GM21526 (cell line): Measurements from ENCODE around the gene NATD1.
"Not testable (repeated sequence)": the region's sequence is repeated elsewhere in the genome, so short reads cannot be mapped to it uniquely, and the experiment has no call there.

ENCODE experiments used
- ATAC-seq: cut with Tn5 transposase; IDR thresholded peaks from one replicate; pipeline ENCODE4 v1.9.1; 2021; ENCODE audit warnings: moderate library complexity; ENCODE audit not compliant: unreplicated experiment, low FRiP score

Gene NATD1

DNA sequence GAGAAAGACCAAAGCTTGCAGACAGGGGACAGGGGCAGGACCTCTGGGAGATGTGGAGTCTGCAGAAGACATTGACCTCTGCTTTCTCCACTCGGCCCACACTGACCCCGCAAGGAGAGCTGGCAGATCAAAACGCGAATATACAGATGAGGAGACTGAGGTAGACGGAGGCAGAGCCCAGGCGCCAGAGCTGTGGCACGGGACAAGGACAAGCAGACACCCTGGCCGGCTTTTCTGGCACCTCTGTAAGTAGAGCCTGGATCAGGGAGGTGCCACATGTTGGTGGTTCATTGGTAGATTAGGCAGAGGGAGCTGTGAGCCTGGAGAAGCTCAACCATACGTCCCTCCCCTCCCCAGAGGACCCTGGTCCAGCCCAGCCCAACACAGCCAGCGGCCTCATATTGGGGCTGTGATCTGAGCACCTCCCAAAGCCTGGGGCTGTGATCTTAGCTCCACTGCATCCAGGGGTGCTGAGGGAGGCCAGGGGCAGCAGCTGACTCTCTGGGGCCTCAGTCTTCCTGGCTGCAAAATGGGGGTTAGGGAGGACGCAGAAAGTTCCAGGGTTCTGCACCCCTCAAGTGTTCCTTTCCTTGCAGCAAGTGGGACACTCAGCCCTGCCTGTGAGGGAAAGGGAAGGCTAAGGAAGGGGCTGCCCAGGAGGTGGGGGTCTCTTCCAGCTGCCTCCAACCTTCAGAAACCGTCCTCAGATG is 4.0 kb downstream of the NATD1 start:
- ATAC-seq, result no peak

GRCh38 chr17:21248500-21248899 is 4.7 kb downstream of the NATD1 start:
- no peak for ATAC-seq

GRCh38 chr17:21247552-21248258 is 5.5 kb downstream of the NATD1 start:
- ATAC-seq, result no peak

DNA sequence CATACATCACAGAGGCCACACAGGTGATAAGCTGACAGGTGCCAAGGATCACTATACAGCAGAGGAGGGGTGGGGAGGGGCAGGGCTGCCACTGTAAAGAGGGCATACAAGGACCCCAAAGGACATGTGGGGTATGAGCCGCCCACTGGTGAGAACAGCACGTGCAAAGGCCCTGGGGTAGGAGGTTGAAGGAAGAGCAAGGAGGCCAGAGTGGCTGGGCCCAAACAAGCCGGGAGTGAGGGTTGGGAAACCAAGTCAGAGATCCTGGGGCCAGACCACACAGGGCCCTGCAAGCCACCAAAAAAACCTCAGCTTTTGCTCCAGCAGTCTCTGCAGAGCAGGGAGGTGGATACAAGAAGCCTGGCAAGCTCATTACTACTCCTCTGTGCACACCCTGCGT is 6.5 kb downstream of the NATD1 start:
- ATAC-seq, result no peak

GRCh38 chr17:21245639-21246084 is 7.5 kb downstream of the NATD1 start:
- ATAC-seq, result no peak

GRCh38 chr17:21243516-21244303 is 9.5 kb downstream of the NATD1 start:
- ATAC-seq, result no peak

DNA sequence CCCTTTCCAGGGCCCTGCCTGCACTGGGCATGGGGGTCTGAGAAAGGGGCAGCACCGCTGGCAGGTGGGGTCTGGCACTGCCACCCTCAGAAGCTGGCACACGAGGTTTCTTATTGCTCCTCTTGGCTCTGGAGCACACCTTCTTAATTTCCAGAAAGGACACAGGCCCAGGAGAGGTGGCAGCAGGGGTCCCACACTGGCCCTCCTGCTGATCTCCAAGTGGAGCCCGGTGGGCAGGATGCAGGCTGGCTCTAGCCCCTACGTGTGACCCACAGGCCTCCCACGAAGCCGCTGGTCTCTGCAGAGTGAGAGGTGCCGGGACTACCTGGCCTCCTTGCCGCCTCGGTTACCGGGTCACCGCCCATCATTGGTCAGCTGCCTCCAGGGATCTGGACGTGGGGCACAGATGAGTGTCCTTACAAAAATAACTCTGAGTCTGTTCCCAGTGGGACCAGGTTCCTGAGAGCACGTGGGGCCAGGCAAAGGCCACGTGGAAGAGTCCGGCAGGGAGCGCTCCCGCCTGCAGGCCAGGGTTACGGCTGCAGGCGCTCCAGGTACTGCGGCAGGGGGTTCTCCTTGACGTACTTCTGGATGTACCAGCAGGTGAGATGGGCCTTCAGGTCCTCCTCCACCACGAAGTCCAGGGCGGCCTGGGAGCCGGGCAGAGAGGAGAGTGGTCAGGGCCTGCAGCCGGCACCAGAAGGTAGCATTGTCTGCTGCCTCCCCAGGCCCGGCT is 10.3 kb downstream of the NATD1 start:
- ATAC-seq, result no peak

- no peak for ATAC-seq
These were observed 11.0 kb downstream of the NATD1 start for GRCh38 chr17:21242026-21242697.

DNA sequence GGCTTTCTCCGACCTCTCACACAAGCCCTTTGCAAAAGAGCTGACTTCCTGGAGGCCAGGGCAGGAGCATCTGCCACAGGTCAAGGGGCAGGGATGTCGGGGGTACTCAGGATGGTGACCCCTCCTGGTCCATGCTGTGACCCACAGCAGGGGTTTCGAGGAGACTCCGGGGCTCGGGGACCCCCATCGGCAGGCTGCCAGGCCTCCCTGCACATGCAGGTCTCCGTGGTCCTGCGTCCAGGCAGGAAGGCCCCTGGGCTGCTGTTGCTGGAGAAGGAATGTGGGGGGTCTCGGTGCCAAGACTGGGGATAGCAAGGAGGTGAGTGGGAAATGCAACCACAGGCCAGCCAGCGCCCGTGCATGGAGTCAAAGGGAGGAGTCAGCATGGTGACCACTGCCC is 11.6 kb downstream of the NATD1 start:
- ATAC-seq, result no peak

DNA sequence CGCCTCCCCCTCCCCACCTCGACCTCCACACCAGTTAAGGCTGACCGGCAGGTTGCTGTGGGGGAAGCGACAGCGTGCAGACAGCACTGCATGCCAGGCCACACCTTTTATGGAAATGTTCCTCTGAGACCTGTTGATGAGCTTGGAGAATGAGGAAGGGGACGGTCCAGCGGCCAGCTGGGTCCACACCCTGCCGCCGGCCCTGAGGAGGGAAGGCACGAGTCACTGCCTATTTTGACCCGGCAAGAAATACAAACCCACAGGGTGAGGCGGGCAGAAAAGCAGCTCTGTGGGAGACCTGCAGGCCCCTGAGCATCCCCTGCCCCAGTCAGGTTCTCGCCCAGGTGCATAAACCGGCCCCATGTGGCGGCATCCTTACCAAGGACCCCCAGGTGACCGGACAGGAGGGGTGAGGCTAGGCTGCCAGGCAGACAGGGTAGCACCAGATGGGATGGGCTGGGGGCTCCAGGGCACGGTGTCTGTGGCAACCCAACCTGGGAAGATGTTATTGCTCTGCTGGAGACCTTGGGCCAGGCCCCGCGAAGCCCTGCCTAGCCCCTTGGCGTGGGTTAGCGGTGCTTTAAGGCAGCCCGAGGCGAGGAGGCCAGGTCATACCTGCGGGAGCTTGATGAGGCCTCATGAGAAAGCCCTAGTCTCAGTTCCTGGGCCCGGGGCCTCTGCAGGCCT is 12.7 kb downstream of the NATD1 start:
- no peak for ATAC-seq

- ATAC-seq, result no peak
These were observed 13.4 kb downstream of the NATD1 start for GRCh38 chr17:21239680-21240368.

- ATAC-seq, result no peak
These were observed 17.3 kb downstream of the NATD1 start for GRCh38 chr17:21235921-21236320.

GRCh38 chr17:21233581-21234347 is 19.4 kb downstream of the NATD1 start:
- ATAC-seq, result no peak

DNA sequence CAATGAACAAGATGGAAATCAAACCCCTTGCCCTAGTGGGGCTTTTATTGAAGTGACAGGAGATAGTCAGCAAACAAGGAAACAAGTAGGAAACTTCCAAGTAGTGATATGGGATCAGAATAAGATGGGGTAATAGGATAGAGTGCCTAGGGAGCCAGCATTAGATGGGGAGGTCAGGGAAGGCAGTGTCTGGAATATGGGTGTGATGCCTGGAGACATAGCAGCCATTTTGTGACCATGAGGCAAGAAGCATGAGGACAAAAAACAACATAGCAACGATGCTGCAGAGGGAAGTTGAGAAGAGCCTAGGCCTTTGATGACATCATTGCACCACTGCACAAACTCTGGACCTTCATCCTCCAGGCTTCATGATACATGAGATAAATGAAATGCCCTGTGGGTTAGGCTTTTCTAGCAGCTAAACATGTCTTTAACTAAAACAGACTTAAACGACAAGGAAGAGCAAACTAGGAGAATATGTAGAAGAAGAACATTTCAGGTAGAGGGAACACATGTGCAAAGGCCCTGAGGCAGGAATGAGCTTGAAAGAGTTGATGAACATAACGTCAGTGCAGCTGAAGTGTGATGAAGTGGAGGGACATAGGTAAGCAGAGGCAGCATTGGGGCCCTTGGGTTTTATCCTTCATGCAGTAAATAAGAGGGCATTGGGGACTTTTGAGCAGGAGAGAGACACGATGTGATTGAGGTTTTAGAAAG is 21.0 kb downstream of the NATD1 start:
- no peak for ATAC-seq

GRCh38 chr17:21231533-21231932 is 21.7 kb downstream of the NATD1 start:
- no peak for ATAC-seq

DNA sequence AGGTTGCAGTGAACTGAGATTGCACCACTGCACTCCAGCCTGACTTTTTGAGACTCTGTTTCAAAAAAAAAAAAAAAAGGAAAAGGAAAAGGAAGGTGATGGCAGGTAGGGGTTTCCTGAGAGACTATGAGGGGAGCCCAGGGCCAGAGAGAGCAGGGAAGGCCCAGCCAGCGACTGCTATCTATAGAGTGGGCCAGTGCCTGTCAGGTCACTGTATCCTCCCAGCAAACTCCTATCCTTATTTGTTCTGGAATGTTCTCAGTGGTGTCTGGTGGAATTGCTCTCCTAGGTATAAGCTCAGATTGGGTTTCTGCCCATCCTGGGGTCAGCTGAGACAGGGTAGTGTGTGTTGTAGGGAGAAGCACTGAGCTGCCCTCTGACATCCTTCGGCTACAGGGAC is 24.4 kb downstream of the NATD1 start:
- ATAC-seq, result no peak

DNA sequence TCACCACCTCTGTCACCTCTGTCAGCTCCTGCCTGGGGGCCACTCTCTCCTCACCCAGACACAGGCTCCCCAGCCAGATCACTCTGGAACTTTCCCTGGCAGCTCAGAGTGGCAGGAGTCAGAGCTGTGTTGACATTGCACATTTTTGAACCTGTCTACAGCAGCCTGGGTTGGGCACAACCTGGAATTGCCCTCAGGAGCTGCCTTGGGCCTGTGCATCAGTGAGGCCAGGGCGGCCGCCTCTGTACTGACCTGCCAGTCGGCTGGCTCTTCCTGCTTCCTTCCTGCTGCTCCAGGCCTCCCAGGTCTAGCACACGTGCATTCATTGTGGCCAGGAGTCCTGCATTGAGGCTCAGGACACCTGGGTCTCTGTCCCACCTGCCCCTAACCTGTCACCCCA is 25.1 kb downstream of the NATD1 start:
- no peak for ATAC-seq

GRCh38 chr17:21227277-21227676 is 25.9 kb downstream of the NATD1 start:
- ATAC-seq, result not testable (repeated sequence)
